HL-60 (cell line): ENCODE results near the gene PTPRD.

Source experiments
- DNase-seq, 2 experiments: peaks; one replicate each; pipeline ENCODE4 v3.0.0-alpha.2; 2010 to 2020; ENCODE audit warnings: low read depth in 1 of 2, low spot score in 1 of 2
- H3K27ac ChIP-seq: fragments of 250-450 bp; sonication (Bioruptor Pico); replicated peaks from 2 replicates; pipeline ENCODE4 v1.5.1; 2020; ENCODE audit warnings: mild to moderate bottlenecking, moderate library complexity
- H3K27me3 ChIP-seq: fragments of 250-450 bp; sonication (Bioruptor Pico); 2 replicates; pipeline ENCODE4 v1.5.1; 2021; ENCODE audit warnings: mild to moderate bottlenecking, moderate library complexity; ENCODE audit not compliant: insufficient read depth, poor library complexity, severe bottlenecking
- H3K4me3 ChIP-seq: replicated peaks from 2 replicates; pipeline ENCODE4 v1.5.1; 2011; ENCODE audit warnings: mild to moderate bottlenecking, control low read depth, low read length; ENCODE audit not compliant: insufficient read depth
- CTCF ChIP-seq: IDR thresholded peaks from one replicate; pipeline ENCODE4 v1.5.1; 2011; ENCODE audit warnings: low read length, control low read depth, inconsistent platforms; ENCODE audit not compliant: insufficient read depth
- GABPA ChIP-seq: IDR thresholded peaks from 2 replicates; pipeline ENCODE4 v1.6.1; 2012; ENCODE audit warnings: low read depth
- POLR2AphosphoS5 ChIP-seq: IDR thresholded peaks from 2 replicates; pipeline ENCODE4 v1.6.1; 2012; ENCODE audit warnings: low read depth
- SPI1 ChIP-seq: IDR thresholded peaks from 2 replicates; pipeline ENCODE4 v1.6.1; 2012; ENCODE audit warnings: low read depth, mild to moderate bottlenecking, borderline replicate concordance
- TF ChIP-seq, protein P1 (sequence below): IDR thresholded peaks from 2 replicates; pipeline ENCODE4 v1.6.1; 2012; ENCODE audit warnings: low read depth; ENCODE audit not compliant: insufficient replicate concordance

PTPRD gene

GRCh38 chr9:9847750-9848149, 765.1 kb downstream of the PTPRD start:
- Histone ChIP-seq H3K4me3 (no peak overlapping the region), H3K27me3 (no peaks in the 10 kb centered on the region), H3K27ac (no peak overlapping the region)
- DNase-seq = no peak
- TF ChIP-seq, protein P1, sequence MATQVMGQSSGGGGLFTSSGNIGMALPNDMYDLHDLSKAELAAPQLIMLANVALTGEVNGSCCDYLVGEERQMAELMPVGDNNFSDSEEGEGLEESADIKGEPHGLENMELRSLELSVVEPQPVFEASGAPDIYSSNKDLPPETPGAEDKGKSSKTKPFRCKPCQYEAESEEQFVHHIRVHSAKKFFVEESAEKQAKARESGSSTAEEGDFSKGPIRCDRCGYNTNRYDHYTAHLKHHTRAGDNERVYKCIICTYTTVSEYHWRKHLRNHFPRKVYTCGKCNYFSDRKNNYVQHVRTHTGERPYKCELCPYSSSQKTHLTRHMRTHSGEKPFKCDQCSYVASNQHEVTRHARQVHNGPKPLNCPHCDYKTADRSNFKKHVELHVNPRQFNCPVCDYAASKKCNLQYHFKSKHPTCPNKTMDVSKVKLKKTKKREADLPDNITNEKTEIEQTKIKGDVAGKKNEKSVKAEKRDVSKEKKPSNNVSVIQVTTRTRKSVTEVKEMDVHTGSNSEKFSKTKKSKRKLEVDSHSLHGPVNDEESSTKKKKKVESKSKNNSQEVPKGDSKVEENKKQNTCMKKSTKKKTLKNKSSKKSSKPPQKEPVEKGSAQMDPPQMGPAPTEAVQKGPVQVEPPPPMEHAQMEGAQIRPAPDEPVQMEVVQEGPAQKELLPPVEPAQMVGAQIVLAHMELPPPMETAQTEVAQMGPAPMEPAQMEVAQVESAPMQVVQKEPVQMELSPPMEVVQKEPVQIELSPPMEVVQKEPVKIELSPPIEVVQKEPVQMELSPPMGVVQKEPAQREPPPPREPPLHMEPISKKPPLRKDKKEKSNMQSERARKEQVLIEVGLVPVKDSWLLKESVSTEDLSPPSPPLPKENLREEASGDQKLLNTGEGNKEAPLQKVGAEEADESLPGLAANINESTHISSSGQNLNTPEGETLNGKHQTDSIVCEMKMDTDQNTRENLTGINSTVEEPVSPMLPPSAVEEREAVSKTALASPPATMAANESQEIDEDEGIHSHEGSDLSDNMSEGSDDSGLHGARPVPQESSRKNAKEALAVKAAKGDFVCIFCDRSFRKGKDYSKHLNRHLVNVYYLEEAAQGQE = no peak
- TF ChIP-seq GABPA (no peak), CTCF (no peak), SPI1 (no peak), POLR2AphosphoS5 (no peak)

- Histone ChIP-seq H3K4me3 (no peak overlapping the region), H3K27ac (no peak overlapping the region), H3K27me3 (no peaks in the 10 kb centered on the region)
- no peak for DNase-seq
- TF ChIP-seq SPI1 (no peak), GABPA (no peak), CTCF (no peak), POLR2AphosphoS5 (no peak)
- TF ChIP-seq, protein P1 = no peak
These were observed 766.2 kb downstream of the PTPRD start for GRCh38 chr9:9846557-9846956.

DNA sequence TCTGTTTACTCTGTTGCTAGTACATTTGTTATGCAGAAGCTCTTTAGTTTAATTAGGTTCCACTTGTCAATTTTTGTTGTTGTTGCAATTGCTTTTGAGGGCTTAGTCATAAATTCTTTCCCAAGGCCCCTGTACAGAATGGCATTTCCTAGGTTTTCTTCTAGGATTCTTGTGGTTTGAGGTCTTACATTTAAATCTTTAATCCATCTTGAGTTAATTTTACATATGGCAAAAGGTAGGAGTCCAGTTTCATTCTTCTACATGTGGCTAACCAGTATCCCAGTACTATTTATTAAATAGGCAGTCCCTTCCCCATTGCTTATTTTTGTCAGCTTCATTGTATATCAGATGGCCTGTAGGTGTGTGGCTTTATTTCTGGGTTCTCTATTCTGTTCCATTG, 792.4 kb downstream of the PTPRD start:
- H3K27ac ChIP-seq = no peak overlapping the region
- no peak for TF ChIP-seq POLR2AphosphoS5
- no peak for TF ChIP-seq SPI1
- TF ChIP-seq CTCF = no peak
- TF ChIP-seq, protein P1 = no peak
- DNase-seq = no peak
- H3K27me3 ChIP-seq = no peaks in the 10 kb centered on the region
- no peak overlapping the region for H3K4me3 ChIP-seq
